ENCODE measurements around the gene LMO1.

DNA sequence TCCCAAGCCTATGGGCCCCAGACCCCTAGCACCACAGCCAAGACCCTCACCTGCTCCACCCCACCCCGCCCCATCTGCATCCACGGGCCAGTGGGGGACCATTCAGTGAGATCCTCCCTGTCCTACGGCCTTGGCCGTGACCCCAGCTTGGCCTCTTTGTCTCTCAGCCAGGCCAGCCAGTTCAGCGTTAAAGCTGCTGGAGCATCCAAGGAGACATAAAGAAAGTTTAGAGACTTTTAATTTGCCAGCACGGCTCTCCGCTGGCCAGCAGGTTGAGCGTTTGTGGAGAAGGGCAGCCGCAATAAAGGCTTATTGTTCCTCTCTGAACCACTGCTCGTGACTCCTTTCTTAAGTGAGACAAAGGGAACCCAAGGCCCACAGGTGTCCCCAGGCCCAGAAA lies 49.3 kb upstream of the LMO1 start:
- TF ChIP-seq RFX5 (IDR thresholded peaks at IDR 0.05; ENCODE audit: borderline replicate concordance, low read depth, low read length) (no peak), POLR2A (IDR thresholded peaks at IDR 0.05; ENCODE audit: control extremely low read depth in 1 of 2, low read depth in 2 of 2, low read length in 2 of 2) (no peak), EZH2 (IDR thresholded peaks at IDR 0.05; ENCODE audit: low read depth, low read length, severe bottlenecking) (no peak), RXRA (IDR thresholded peaks at IDR 0.05; ENCODE audit: insufficient read depth, low read depth, low read length) (no peak), MAFK (IDR thresholded peaks at IDR 0.05; ENCODE audit: low read depth, low read length) (no peak), SIN3A (conservative IDR thresholded peaks at IDR 0.05 in 1 of 2, IDR thresholded peaks at IDR 0.05 in 1 of 2; ENCODE audit: low read depth in 1 of 2, low read length in 2 of 2) (no peak), SAP30 (IDR thresholded peaks at IDR 0.05; ENCODE audit: insufficient read depth, insufficient replicate concordance, low read length) (no peak), CEBPB (IDR thresholded peaks at IDR 0.05; ENCODE audit: low read depth, low read length) (no peak), ZNF274 (IDR thresholded peaks at IDR 0.05; ENCODE audit: borderline replicate concordance, extremely low read depth, low read length) (no peak), TAF1 (IDR thresholded peaks at IDR 0.05; ENCODE audit: low read depth, low read length) (no peak)
- TF ChIP-seq, protein P1, sequence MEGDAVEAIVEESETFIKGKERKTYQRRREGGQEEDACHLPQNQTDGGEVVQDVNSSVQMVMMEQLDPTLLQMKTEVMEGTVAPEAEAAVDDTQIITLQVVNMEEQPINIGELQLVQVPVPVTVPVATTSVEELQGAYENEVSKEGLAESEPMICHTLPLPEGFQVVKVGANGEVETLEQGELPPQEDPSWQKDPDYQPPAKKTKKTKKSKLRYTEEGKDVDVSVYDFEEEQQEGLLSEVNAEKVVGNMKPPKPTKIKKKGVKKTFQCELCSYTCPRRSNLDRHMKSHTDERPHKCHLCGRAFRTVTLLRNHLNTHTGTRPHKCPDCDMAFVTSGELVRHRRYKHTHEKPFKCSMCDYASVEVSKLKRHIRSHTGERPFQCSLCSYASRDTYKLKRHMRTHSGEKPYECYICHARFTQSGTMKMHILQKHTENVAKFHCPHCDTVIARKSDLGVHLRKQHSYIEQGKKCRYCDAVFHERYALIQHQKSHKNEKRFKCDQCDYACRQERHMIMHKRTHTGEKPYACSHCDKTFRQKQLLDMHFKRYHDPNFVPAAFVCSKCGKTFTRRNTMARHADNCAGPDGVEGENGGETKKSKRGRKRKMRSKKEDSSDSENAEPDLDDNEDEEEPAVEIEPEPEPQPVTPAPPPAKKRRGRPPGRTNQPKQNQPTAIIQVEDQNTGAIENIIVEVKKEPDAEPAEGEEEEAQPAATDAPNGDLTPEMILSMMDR (IDR thresholded peaks at IDR 0.05; ENCODE audit: control extremely low read depth in 1 of 3, insufficient read depth in 1 of 3, low read depth in 1 of 3, low read length in 3 of 3) = no peak
- TF ChIP-seq, protein P2, sequence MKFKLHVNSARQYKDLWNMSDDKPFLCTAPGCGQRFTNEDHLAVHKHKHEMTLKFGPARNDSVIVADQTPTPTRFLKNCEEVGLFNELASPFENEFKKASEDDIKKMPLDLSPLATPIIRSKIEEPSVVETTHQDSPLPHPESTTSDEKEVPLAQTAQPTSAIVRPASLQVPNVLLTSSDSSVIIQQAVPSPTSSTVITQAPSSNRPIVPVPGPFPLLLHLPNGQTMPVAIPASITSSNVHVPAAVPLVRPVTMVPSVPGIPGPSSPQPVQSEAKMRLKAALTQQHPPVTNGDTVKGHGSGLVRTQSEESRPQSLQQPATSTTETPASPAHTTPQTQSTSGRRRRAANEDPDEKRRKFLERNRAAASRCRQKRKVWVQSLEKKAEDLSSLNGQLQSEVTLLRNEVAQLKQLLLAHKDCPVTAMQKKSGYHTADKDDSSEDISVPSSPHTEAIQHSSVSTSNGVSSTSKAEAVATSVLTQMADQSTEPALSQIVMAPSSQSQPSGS (IDR thresholded peaks at IDR 0.05; ENCODE audit: low read length) = no peak
- TF ChIP-seq, protein P3, sequence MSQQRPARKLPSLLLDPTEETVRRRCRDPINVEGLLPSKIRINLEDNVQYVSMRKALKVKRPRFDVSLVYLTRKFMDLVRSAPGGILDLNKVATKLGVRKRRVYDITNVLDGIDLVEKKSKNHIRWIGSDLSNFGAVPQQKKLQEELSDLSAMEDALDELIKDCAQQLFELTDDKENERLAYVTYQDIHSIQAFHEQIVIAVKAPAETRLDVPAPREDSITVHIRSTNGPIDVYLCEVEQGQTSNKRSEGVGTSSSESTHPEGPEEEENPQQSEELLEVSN (IDR thresholded peaks at IDR 0.05) = no peak
